GM18870 (cell line): ENCODE data around the gene LPAR1.

Experiments
- ATAC-seq: cut with Tn5 transposase; IDR thresholded peaks from one replicate; pipeline ENCODE4 v1.9.1; 2021; ENCODE audit warnings: moderate library complexity; ENCODE audit not compliant: unreplicated experiment

The LPAR1 gene

DNA sequence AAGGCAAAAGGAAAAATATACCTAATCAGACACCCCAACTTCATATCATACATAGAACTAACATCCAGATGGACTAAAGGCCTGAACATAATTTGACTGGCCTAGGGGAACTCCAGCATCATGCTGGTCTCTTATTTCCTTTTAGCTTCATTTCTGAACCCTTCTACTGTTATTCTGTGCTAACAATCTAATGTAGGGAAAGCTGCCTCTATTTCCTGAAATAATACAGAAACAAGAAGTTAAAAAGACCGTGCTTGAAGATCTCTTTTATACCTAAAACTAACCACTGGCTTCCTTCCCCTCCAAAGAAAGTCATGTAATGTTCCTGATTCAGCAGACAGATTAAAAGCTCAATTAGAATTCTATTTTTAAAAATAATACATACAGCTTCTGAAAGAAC is 36.7 kb downstream of the LPAR1 start:
- ATAC-seq, result no peak

DNA sequence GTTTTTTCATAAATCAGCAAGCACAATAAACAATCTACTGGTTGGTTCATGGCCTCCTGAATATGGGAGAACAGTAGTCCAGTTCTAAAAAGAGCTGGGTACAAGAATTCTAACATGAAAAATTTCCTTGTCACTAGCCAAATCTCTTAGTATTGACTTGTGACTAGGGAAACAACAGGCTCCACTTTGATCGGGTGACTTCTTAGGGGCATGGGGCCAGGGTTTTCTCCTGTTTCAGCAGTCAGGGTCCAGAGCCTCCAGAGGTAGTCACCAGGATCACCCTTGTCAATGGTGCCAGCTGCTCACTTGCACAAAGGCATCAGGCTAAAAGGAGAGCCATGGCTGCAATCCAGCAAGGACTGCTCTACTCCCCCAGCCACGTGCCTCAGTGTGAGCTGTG is 38.1 kb downstream of the LPAR1 start:
- no peak for ATAC-seq

DNA sequence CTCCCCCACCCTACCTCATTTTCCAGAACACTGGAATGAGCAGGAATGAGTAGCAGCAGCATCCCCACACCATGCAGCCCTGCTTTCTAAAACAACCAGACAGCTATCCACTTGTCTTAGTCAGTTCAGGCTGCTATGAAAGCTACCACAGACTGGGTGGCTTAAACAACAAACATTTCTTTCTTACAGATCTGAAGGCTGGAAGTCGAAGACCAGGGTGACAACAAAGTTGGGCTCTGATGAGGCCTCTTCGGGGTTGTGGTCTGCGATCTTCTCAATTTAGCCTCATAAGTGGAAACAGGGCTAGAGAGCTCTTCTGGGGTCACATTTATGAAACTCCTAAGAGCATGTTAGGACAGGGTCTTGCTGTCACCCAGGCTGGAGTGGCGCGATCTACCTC is 38.9 kb downstream of the LPAR1 start:
- no peak for ATAC-seq

DNA sequence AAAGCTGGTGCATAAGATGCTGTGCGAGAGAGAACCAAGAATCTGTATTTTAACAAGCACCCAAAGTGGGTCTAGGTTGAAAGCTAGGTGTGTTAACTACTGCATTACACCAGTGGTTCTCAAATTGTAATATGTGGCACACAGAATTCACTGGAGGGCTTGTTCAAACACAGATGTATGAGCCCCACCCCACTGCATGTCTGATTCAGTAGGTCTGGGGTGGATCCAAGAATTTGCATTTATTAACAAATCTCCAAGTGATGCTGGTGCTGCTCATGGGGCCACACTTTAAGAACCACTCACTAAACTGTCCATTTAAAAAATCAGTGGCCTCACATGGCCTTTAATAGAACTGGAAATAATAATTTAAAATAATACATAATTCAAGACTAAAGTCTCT is 40.4 kb downstream of the LPAR1 start:
- ATAC-seq, result no peak

DNA sequence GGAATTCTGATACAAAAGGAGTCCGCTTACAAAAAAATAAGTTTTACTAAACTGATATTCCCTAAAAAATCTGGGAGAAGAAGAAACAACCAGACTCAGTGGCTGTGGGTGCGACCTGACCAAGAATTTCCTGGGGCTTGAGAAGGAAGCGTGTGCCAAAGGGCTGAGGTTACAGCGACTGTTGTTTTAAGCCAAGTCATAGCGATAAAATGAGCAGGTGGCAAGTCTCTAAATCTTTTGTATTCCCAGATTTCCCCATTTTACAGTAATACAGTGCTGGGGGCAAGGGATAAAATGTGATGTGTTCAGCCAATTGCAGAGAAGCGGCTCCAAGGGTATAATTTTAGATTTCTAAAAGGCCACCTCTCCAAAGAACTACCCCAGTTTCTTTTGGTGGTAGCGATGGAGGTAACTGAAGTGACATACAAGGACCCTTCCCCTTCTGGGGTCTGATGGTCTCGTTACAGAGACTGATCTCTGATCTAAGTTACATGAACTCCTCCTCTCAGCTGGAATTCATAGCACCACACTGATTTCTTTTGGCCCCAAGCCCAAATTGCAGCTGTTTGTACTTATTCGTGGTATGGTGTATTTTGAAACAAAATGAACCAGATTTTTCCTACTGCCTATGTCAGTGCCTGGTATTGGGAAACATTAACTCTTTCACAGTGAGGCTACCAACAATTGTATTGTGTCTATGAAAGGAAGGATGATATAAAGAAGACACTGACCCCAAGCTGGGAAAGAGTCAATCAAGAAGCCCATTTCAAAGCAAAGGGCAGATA is 41.6 kb downstream of the LPAR1 start:
- no peak for ATAC-seq

DNA sequence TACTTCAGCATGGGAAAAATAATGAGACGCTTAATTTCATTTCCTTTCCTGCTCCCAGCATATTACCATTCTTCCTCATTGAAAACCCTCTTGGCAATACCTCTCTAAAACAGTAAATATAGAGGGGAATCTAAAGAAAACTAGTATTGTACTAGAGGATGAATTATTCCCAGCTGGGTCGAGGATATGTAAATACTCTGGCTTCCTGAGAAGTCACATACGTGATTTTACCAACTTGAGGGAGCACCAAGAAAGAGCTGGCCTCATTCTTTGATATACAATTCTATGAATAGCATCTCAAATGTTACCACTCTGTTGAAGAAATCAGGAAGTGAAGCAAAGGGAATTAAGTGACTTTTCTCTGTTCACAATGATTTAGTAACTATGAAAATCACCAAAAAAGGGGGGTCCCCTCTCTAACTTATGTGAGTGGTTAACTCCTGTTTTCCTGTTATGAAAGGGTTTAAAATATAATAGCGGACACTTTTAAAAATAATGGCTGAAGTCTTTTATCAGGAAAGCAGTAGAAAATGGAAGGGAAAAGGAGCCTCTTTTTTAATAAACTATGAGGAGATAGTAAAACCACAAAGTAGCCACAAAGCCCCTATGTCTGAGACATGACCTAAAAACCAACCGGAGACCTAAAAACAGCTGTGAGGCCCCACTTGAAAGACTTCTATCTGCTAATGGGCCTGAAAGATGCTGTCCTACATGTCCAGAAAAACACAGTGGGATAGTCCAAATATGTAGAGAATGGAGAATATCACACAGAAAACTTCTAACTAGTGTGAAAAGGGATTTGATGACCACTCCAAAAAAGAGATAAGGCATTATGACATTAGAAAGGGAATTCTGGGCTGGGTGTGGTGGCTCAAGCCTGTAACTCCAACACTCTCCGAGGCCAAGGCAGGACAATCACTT is 42.6 kb downstream of the LPAR1 start:
- no peak for ATAC-seq

DNA sequence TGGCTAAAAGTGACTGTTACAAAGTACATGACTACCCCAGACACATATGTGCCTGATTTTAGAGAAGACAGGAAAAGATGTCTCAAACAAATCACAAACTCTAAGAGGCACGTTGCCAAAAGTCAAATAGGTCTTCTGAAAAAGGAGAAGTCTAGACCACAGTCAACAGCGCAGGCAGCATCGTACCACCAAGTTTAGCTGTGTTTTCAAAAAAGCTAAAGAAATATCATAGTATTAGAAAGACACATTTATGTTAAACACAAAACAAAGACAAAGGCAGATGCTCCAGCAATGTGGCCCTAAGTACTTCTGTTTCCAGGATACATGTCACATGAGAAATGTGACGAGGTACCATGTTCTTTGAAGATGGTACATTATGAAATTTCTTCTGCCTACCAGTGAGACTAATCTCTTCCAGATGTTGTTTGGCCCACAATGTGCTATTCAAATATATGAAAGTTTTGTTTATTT is 43.5 kb downstream of the LPAR1 start:
- no peak for ATAC-seq

DNA sequence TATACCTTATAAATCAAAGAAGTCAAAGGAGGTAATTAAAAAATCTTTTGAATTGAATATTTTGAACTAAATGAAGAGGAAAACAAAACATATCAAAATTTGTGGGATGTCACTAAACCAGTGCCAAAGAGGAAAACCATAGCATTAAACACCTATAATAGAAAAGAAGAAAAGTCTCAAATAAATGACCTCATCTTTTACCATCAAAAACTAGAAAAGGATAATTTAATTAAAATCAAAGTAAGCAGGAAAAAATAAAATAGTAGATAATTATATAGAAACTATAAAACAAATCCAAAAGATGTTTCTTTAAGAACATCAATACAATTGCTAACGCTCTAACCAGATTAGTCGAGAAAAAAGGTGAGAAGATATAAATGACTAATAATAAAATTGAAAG is 47.8 kb downstream of the LPAR1 start:
- ATAC-seq, result no peak

DNA sequence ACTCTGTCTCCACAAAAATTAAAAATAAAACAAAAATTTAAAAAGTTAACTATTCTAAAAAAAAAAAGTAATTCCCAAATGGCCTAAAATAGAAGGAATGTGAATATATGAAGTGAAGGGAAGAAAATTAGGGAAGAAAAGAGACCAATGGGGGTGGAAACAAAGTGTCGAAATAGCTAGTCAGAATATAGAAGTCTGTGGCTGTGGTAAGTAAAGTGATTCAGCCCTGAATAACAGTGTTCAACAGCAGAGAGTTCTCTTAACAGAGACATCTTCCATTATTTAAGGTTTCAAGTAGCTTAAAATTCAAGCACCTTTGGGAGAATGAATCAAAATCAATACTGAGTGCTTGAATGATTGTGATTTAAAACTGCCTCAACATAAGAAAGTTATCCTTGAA is 51.7 kb downstream of the LPAR1 start:
- no peak for ATAC-seq

DNA sequence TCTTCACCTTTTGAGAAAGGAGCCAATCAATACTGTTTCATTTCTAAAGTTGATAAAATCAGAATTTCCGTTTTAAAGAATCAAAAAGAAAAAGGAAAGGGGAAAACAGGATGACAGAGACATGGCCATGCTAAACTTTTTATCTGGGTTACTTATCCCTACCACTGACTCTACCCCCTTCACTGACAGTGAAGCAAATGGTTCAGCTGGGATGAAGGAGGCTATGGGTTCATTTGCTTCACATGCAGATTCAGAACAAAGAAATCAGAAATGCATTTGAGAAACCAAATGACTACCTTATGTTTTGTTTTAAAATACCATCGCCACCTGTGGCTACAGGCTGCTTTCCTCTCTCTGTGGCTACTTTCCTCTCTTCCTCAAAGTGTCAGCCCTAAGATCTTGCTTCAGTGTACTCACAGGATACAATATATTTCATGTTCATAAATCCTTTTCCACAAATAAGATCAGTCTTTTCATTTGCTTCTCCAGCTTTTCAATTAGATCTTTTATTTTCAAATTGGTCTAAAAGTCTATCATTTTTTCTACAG is 53.3 kb downstream of the LPAR1 start:
- ATAC-seq, result no peak

DNA sequence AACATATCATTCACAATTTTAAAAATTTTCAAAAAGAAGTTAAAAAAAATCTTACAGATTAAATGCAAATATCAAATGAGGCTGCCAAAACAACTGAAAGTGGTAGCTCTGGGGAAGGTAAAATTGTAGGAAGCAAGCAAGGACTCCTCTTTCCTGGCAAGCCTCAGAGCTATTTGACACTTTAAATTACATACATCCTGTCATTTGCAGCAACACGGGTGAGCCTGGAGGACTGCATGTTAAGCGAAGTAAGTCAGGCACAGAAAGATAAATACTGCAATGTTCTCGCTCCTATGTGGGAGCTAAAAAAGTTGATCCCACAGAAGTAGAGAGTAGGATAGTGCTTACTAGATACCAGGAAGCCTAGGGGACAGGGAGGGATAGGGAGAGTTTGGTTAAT is 58.0 kb downstream of the LPAR1 start:
- no peak for ATAC-seq

DNA sequence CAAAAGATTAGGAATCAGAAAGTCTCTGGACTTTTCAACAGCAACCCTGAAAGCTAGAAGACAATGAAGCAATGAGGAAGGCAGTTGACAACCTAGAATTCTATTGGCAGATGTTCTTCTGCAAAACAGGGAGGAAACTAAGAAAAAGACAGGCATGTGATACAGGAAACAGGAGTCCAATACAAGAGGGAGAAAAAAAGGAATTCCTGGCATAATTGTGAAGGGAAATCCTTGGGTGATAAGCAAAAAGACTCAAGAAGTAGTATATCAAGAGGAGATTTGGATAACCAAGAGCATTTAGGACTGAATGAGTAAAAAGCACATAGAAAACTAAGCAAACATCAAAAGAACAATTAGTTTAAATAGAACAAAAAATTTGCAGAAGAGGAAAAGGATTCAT is 58.6 kb downstream of the LPAR1 start:
- no peak for ATAC-seq

DNA sequence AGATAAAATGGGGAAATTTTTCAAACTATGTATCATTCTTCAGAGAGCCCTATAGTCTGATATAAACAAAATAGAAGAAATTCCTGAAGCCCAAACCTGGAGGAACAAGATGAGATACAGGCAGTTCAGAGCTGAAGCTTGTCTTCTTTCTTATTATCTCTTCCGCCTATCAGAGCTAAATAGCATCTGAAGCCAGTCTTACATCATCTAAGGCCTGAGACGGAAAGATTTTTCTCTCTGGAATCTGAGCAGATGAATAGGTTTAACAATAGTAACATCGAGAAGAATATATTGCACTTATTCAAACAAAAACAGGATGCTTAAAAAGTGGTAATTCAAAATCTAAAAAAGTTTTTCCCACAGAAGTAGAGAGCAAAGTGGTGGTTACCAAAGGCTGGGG is 59.8 kb downstream of the LPAR1 start:
- no peak for ATAC-seq

DNA sequence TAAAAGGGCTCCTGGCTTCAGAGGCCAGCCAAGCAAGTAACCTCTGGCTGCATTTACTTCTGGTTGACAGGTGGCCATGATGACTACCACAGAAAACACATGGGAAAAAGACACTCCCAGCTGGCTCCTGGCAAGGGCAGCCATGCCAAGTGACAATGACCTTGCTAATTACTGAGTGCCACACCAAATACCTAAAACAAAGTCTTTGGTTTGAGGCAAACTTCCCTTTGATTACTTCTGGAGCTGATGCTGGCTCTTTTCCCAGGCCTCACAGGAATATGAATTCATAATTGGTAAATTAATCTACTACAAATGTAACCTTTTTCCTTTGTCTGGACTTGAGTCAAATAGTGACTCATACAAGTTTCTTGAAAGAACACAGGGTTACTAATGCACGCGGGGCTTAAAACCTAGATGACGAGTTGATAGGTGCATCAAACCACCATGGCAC is 61.0 kb downstream of the LPAR1 start:
- no peak for ATAC-seq

DNA sequence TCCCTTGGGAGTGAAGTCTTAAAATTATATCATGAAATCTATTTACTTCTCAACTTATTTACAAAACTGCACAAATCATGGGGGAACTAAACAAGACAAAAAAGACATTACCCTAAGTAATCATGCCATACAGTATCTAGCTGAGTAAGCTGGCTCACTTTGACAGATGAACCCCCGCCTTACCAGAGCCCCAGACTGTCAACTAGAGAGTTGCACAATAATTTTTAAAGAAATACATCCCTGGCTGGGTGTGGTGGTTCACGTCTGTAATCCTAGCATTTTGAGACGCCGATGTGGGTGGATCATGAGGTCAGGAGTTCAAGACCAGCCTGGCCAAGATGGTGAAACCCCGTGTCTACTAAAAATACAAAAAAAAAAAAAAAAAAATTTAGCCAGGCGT is 62.3 kb downstream of the LPAR1 start:
- no peak for ATAC-seq

DNA sequence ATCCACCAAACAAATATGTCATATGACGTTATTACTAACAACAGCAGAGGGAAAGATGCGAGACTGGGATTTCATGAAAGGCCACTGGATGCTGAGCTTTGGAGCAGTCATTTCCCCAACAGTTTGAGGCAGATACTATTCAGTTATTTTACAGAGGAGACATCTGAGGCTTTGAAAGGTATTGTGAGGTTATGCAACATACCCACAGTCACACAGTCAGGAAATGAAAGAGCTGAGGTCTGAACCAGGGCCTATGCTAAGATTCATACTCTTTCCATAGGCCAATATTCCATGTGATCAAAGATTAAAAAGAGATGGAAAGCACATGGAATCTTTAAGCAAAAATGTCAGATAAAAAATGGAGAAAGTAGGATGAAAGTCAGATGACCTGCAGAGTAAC is 63.0 kb downstream of the LPAR1 start:
- no peak for ATAC-seq

DNA sequence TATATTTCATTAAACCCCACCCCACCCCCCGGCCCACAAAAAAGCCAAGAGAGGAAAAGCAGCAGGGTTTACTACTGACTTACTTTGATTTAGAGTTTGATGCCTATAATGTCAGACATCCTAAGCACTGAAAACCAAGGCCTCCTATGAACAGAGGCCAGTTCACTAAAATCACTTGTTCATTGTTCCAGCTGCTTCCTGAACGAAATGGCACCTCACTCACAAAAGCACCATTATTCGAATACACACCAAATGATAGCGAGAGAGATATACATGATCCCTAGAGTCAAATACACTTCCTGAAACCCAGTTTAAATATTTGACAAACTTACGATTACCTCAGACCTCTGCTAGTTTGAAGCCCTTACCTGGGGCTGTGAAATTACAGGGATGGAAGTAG is 66.6 kb downstream of the LPAR1 start:
- ATAC-seq, result no peak

DNA sequence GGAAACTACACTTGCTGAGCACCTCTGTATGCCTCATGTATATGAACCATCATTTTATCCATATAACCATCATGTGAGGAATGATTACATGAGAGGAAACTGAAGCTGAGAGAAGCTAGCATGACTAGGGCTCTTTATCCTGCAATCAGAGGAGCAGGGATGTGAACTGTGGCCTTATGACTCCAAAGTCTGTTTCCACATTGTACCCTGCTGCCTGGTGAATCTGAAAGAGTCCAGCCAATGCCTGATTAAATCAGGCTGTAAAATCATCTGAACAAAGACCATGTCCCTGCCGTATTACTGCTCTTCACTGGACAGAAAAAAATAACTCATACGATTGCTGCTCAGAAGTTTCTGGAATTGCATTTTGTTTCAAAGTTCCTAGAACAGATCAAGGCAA is 67.0 kb downstream of the LPAR1 start:
- no peak for ATAC-seq

DNA sequence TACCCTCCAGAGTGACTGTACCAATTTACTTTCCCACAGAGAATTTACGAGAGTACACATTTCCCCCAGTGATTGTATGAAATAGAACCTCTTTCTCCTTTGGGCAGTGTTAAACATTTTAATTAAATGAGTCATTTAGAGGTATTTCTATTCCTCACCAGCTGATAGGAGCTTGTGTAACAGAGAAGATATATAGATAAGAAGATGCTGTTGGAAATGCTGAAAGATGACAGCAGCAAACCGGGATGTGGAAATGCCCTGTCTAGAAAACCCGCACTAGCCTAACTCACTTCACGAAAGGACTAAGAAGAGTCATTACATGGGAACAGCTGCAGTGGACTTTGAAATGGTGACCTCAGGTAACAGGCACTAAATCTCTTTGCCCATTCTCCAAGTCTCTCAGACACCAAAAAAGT is 68.3 kb downstream of the LPAR1 start:
- no peak for ATAC-seq

DNA sequence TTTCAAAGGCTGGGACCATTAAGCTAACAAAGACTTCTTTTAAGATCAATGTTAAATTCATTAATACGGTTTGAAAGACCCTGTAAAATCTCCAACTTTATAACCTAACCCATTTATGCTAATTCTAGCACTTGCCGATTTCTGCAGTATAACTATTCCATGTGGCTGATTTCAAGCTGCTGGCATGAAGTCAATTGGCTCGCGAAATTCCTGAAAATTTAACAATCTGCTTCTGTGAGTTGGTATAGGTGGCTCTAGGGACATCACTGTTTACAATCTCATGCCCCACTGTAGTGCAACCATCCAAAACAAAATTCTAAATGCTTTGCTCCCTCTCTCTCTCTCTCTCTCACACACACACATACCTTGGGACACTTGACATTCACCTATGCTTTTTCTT is 70.2 kb downstream of the LPAR1 start:
- ATAC-seq, result no peak

DNA sequence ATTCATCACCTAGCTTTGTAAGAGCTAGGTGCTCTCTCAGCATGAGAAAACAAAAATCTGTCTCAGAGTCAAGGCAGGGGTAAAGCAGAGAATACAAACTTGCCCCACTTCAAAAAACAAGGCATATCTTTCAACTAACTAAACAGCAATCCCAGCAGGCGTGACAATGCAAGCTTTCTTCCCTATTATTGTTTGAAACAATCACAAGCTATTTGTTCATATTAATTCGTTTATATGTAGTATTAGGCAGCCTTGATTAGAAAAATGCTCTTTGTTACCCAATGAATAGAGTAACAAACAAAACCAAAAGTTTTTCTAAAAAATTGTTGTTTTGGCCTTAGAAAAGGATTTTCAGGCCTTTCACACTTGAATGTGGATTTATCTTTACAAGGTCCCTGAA is 71.1 kb downstream of the LPAR1 start:
- ATAC-seq, result no peak

DNA sequence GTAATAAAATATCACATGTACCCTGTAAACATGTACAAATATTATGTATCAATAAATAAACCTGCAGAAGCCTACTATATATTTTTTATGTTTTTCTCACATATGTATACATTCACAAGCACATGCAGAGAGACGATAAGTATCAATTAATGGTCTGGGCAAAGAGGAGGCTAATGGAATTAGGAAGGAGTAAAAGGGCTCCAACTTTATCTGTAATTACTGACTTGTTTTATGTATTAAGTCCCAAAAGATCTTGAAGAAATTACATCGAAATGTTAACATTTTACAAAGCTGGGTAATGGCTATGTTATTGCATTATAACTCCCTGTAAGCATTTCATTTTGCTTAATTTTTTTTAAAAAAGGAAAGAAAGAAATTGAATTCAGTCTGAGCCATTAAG is 78.0 kb downstream of the LPAR1 start:
- no peak for ATAC-seq
